Measurements from ENCODE around the gene ITK.
"Not testable (repeated sequence)": the region's sequence is repeated elsewhere in the genome, so short reads cannot be mapped to it uniquely, and the experiment has no call there.

The ITK gene

GRCh38 chr5:157168286-157168685, 12.4 kb upstream of the ITK start:
- DNase-seq (ENCODE audit: low read depth) = no peak

- DNase-seq (ENCODE audit: low read depth) = no peak
Measured at GRCh38 chr5:157172403-157172802, 8.2 kb upstream of the ITK start.

- no peak for DNase-seq (ENCODE audit: low read depth)
Measured at GRCh38 chr5:157175071-157175612, 5.5 kb upstream of the ITK start.

- DNase-seq (ENCODE audit: low read depth) = no peak
Measured at GRCh38 chr5:157177953-157178352, 2.7 kb upstream of the ITK start.

GRCh38 chr5:157178966-157179365, 1.7 kb upstream of the ITK start:
- no peak for DNase-seq (ENCODE audit: low read depth)

DNA sequence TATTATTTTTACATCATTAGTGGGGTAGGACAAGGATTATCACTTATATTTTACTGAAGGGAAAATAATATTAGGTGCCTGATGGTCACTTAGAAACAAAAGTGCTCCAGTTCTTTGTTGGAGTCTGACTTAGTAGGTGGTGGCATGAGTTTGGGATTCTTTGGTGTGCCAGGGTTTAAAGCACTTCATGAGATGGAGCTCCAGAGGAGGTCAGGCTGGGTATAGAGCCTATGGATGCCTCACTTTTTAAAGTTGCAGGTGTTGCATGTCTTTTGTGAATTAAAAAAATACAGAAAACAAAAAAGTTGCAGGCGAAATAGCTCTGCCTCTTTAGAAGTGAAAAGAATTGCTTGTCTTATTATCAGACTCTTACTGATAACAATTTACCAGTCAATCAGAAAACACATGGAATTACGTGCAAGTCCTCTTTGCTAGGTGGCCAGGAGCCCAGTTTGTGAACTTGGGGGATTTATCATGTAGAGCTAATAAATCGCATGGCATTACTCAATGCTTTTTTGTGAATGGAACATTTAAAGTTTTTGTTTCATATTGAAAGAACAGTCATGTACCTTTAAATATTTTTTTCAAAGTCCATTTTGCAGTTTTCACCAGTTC, 1.6 kb downstream of the ITK start:
- no peak for DNase-seq (ENCODE audit: low read depth)

GRCh38 chr5:157184117-157184670, 3.6 kb downstream of the ITK start:
- no peak for DNase-seq (ENCODE audit: low read depth)

DNA sequence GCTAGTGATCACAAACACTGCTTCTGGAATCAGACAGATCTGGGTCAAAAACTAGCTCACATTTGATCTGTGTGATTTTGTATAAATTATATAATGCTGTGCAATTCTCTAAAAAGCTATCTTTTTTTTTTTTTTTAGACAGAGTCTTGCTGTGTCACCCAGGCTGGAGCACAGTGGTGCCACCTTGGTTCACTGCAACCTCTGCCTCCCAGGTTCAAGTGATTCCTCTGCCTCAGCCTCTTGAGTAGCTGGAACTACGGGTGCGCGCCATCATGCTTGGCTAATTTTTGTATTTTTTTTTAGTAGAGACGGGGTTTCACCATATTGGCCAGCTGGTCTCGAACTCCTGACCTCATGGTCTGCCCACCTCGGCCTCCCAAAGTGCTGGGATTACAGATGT, 4.5 kb downstream of the ITK start:
- not testable (repeated sequence) for DNase-seq (ENCODE audit: low read depth)

DNA sequence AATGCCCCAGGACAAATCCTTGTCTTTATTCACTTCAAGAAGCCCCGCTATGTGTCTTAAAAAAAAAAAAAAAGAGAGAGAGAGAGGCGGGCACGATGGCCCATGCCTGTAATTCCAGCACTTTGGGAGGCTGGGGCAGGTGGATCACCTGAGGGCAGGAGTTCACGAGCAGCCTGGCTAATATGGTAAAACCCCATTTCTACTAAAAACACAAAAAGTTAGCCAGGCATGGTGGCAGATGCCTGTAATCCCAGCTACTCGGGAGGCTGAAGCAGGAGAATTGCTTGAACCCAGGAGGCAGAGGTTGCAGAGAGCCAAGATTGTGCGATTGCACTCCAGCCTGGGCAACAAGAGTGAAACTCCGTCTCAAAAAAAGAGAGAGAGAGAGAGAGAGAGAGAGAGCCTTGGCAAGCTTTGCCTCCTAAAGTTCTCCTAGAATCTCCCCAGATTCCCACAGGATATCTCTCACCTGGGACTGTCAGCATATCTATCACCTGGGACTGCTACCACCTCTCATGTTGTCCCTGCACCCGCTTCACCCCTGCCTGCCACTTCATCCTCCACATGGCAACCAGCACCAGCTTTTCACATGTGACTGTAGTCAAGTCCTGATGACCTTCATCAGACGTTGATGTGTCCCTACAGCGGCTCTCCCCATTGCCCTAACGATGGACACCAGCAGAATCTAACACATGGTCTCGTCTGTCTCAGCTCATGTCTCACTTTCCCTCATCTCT, 5.8 kb downstream of the ITK start:
- DNase-seq (ENCODE audit: low read depth) = no peak

GRCh38 chr5:157187046-157187754, 6.6 kb downstream of the ITK start:
- DNase-seq (ENCODE audit: low read depth) = no peak

GRCh38 chr5:157188270-157188669, 7.6 kb downstream of the ITK start:
- no peak for DNase-seq (ENCODE audit: low read depth)

GRCh38 chr5:157189223-157189622, 8.6 kb downstream of the ITK start:
- no peak for DNase-seq (ENCODE audit: low read depth)

GRCh38 chr5:157193699-157194424, 13.2 kb downstream of the ITK start:
- no peak for DNase-seq (ENCODE audit: low read depth)

DNA sequence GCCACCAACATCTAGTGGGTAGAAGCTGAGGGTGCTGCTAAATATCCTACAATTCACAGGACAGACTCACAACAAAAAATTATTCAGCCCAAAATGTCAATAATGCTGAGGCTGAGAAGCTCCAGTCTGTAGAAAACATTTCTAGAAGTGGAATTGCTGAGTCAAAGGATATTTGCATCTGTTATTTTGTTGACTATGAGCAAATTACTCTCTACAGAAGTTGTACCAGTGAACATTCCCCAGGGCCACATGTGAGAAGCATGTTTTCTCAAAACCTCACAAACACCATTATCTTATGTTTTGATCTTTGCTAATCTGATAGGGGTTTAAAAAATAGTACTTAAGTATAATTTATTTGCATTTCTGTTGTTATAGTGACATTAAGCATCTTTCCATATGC, 15.4 kb downstream of the ITK start:
- no peak for DNase-seq (ENCODE audit: low read depth)

GRCh38 chr5:157197086-157197485, 16.4 kb downstream of the ITK start:
- no peak for DNase-seq (ENCODE audit: low read depth)

DNA sequence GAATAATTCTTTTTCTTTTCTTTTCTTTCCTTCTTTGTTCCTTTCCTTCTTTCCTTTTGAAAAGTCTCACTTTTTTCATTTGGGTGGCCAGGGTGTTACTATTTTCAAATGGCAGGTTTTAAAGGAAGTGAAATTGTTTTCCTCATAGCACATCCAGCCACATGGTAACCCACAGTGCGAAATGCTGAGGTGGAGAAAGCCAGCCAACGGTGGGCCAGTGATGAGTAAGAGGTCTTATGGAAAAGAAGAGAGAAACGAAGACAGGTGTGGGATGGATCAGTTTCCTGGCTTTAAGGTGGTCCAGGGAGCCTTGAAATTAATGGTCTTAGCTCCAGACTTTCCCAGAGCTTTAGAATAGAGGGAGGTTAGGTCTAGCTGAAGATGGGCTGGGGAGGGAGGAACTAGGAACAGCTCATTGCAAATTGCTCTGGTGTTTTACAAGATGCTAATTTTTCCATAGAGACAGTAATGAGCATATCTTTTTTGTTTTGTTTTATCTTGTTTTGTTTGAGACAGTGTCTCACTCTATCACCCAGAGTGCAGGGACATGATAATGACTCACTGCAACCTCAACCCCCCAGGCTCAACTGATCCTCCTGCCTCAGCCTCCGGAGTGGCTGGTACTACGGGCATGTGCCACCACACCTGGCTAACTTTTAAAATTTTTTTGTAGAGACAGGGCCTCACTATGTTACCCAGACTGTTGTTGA, 17.8 kb downstream of the ITK start:
- no peak for DNase-seq (ENCODE audit: low read depth)

- DNase-seq (ENCODE audit: low read depth) = no peak
Measured at GRCh38 chr5:157201857-157202256, 21.2 kb downstream of the ITK start.

GRCh38 chr5:157203417-157203816, 22.8 kb downstream of the ITK start:
- DNase-seq (ENCODE audit: low read depth) = no peak

DNA sequence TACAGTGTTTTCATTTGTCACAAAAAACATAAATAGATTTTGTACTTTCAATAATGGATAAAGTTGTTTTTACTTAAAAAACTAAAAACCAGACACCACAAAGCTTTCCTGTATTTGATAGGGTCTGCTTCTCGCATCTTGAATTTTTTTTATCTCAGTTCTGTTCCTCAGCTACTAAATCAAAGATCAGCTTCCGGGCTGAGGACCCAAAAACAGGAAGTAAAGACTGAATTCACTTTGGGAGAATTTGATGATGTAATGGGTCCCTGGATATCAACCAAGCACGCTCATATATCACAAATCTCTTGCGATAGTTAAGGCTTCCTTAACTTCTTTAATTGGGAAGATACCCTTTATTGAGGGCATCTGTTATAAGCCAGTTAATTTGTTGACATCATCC, 24.1 kb downstream of the ITK start:
- DNase-seq (ENCODE audit: low read depth) = no peak

DNA sequence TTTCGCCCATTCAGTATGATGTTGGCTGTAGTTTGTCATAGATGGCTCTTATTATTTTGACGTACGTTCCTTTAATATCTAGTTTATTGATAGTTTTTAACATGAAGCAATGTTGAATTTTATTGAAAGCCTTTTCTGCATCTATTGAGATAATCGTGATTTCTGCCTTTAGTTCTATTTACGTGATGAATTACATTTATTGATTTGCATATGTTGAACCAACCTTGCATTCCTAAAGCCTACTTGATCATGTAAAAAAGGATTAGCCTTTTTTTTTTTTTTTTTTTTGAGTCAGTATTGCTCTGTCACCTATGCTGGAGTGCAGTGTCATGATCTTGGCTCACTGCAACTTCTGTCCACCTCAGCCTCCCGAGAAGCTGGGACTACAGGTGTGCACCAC, 25.1 kb downstream of the ITK start:
- no peak for DNase-seq (ENCODE audit: low read depth)

- DNase-seq (ENCODE audit: low read depth) = not testable (repeated sequence)
Measured at GRCh38 chr5:157210652-157211051, 30.0 kb downstream of the ITK start.

All from EH (cell line).